SJSA1 (cell line): Measurements from ENCODE around the gene COQ3. TPM values are rescaled to one million over a fixed set of nuclear protein-coding genes. Genes with fewer than 3 reads are reported as not detected.

Source experiments
- DNase-seq, 2 experiments: peaks; one replicate each; pipeline ENCODE4 v3.0.0-alpha.2; 2015 to 2020; ENCODE audit warnings: low spot score in 2 of 2, low read depth in 1 of 2
- H3K27ac ChIP-seq: fragments of 250-450 bp; sonication (Bioruptor Pico); 2 replicates; pipeline ENCODE4 v1.5.1; 2020; ENCODE audit warnings: mild to moderate bottlenecking, moderate library complexity
- H3K27me3 ChIP-seq: fragments of 250-450 bp; sonication (Bioruptor Pico); replicated peaks from 2 replicates; pipeline ENCODE4 v1.5.1; 2020; ENCODE audit warnings: mild to moderate bottlenecking, moderate library complexity
- H3K36me3 ChIP-seq: fragments of 250-450 bp; sonication (Bioruptor Pico); 2 replicates; pipeline ENCODE4 v1.5.1; 2020; ENCODE audit warnings: mild to moderate bottlenecking
- H3K4me1 ChIP-seq: fragments of 250-450 bp; sonication (Bioruptor Pico); replicated peaks from 2 replicates; pipeline ENCODE4 v1.6.1; 2021; ENCODE audit warnings: mild to moderate bottlenecking
- H3K4me3 ChIP-seq: fragments of 250-450 bp; sonication (Bioruptor Pico); 2 replicates; pipeline ENCODE4 v1.5.1; 2020; ENCODE audit warnings: mild to moderate bottlenecking
- H3K9me3 ChIP-seq: fragments of 250-450 bp; sonication (Bioruptor Pico); replicated peaks from 2 replicates; pipeline ENCODE4 v1.5.1; 2020; ENCODE audit warnings: mild to moderate bottlenecking
- total RNA-seq: library from RNA; depleted of rRNA; stranded (reverse); fragments of >200 nt; shearing (Covaris generic); gene quantifications from 2 replicates; pipeline ENCODE4 v1.2.3, GENCODE V29; 2014

COQ3 gene
- total RNA-seq, 1 experiment from 2014 or later = 11.5 TPM

DNA sequence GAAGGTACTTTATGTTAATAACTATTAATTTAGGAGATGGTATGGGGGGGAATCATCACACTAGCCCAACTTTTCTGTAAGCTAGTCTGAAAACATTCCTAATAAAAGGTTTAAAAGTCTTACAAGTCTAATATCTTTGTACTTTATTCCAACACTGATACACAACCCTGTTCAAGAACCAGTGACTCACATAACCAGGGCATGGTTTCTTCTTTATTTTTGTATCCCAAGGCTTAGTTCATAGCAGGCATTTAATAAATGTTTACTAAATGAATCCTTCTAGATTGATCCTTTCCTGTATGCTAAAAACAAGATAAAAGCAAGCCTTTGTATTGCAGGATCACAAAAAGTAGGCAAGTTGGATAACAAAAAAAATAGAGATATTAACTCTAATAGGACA lies 21.5 kb upstream of the COQ3 start:
- Histone ChIP-seq H3K27me3 (no peaks in the 10 kb centered on the region), H3K4me3 (no peak overlapping the region), H3K27ac (no peak overlapping the region), H3K9me3 (no peaks in the 10 kb centered on the region), H3K4me1 (no peaks in the 10 kb centered on the region), H3K36me3 (peaks cover 47% of the 10 kb centered on the region)
- no peak for DNase-seq

DNA sequence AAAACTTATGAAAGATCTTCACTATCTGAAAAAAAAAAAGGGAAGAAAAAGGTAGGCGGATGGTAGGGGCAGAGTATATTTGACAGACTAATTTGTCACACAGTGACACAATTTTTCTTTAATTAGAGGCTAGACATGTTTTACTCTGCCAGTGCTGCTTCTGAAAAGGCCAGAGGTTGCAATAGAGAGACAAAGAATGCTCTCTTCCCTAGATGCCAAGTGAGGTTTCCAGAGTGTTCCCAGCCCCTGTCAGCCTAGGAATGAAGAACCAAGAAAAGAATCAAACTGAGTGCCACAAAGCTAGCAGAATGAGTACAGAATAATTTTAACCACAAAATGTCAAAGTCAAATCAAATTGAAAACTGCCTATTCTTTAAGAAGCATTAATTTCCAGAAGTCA lies 18.1 kb upstream of the COQ3 start:
- H3K9me3 ChIP-seq = no peaks in the 10 kb centered on the region
- H3K4me1 ChIP-seq = no peaks in the 10 kb centered on the region
- H3K36me3 ChIP-seq = peaks cover 81% of the 10 kb centered on the region
- H3K27me3 ChIP-seq = no peaks in the 10 kb centered on the region
- H3K27ac ChIP-seq = no peak overlapping the region
- no peak for DNase-seq
- no peak overlapping the region for H3K4me3 ChIP-seq

GRCh38 chr6:99409672-99410071 lies 15.7 kb upstream of the COQ3 start:
- Histone ChIP-seq H3K4me3 (no peak overlapping the region), H3K27ac (no peak overlapping the region), H3K4me1 (no peaks in the 10 kb centered on the region), H3K36me3 (peaks cover 95% of the 10 kb centered on the region), H3K27me3 (no peaks in the 10 kb centered on the region), H3K9me3 (no peaks in the 10 kb centered on the region)
- DNase-seq = no peak

GRCh38 chr6:99407076-99407475 lies 13.1 kb upstream of the COQ3 start:
- Histone ChIP-seq H3K36me3 (peaks cover 97% of the 10 kb centered on the region), H3K4me3 (no peak overlapping the region), H3K27ac (no peak overlapping the region), H3K4me1 (no peaks in the 10 kb centered on the region), H3K9me3 (no peaks in the 10 kb centered on the region), H3K27me3 (no peaks in the 10 kb centered on the region)
- DNase-seq = no peak

GRCh38 chr6:99402448-99402847 lies 8.5 kb upstream of the COQ3 start:
- Histone ChIP-seq H3K9me3 (no peaks in the 10 kb centered on the region), H3K27ac (no peak overlapping the region), H3K4me1 (no peaks in the 10 kb centered on the region), H3K27me3 (no peaks in the 10 kb centered on the region), H3K36me3 (peaks cover 91% of the 10 kb centered on the region), H3K4me3 (no peak overlapping the region)
- no peak for DNase-seq

- no peak overlapping the region for H3K4me3 ChIP-seq
- H3K9me3 ChIP-seq = no peaks in the 10 kb centered on the region
- H3K27ac ChIP-seq = no peak overlapping the region
- DNase-seq = no peak
- peaks cover 45% of the 10 kb centered on the region for H3K36me3 ChIP-seq
- no peaks in the 10 kb centered on the region; the same call in 1 of the 2 replicates for H3K4me1 ChIP-seq
- no peaks in the 10 kb centered on the region for H3K27me3 ChIP-seq
Measured at GRCh38 chr6:99397287-99397686, 3.3 kb upstream of the COQ3 start.

- no peaks in the 10 kb centered on the region for H3K9me3 ChIP-seq
- H3K4me3 ChIP-seq = peak overlapping the region; percentile 64
Measured at GRCh38 chr6:99393366-99393697, 663 bp downstream of the COQ3 start.

GRCh38 chr6:99390896-99391295 lies 3.1 kb downstream of the COQ3 start:
- no peaks in the 10 kb centered on the region; the same call in 1 of the 2 replicates for H3K4me1 ChIP-seq
- no peak overlapping the region for H3K27ac ChIP-seq
- H3K27me3 ChIP-seq = no peaks in the 10 kb centered on the region
- DNase-seq = no peak
- H3K9me3 ChIP-seq = no peaks in the 10 kb centered on the region
- no peaks in the 10 kb centered on the region; the same call in 1 of the 2 replicates for H3K36me3 ChIP-seq
- H3K4me3 ChIP-seq = no peak overlapping the region

More at GRCh38 chr6:99393366-99393697, 663 bp downstream of the COQ3 start:
- peak overlapping the region; percentile 55; the same call in 1 of the 2 replicates for H3K27ac ChIP-seq
- no peaks in the 10 kb centered on the region for H3K27me3 ChIP-seq
- DNase-seq = no peak
- H3K36me3 ChIP-seq = peaks cover 8% of the 10 kb centered on the region; the same call in 1 of the 2 replicates
- H3K4me1 ChIP-seq = no peaks in the 10 kb centered on the region; the same call in 1 of the 2 replicates

DNA sequence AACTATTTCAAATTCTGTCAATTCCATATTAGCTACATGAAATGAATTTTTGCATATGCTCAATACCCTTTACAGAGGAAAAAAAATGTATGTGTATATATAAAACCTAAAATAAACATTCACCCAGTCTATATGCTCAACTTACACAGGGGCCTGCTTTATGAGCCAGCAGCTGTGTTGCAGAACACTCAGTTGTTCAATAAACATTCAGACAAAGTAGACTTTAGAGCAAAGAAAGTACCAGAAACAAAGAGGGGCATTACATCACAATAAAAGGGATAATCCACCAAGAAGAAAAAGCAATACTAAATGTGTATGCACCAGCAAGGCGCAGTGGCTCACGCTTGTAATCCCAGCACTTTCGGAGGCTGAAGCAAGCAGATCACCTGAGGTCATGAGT lies 9.5 kb downstream of the COQ3 start:
- no peaks in the 10 kb centered on the region for H3K27me3 ChIP-seq
- no peak for DNase-seq
- H3K9me3 ChIP-seq = no peaks in the 10 kb centered on the region
- no peaks in the 10 kb centered on the region for H3K36me3 ChIP-seq
- no peaks in the 10 kb centered on the region for H3K4me1 ChIP-seq
- no peak overlapping the region for H3K27ac ChIP-seq
- H3K4me3 ChIP-seq = no peak overlapping the region

GRCh38 chr6:99378636-99379035 lies 15.4 kb downstream of the COQ3 start:
- Histone ChIP-seq H3K4me3 (no peak overlapping the region), H3K36me3 (no peaks in the 10 kb centered on the region; the same call in 1 of the 2 replicates), H3K4me1 (no peaks in the 10 kb centered on the region)

GRCh38 chr6:99369533-99369932 lies 24.5 kb downstream of the COQ3 start:
- Histone ChIP-seq H3K9me3 (no peaks in the 10 kb centered on the region), H3K36me3 (no peaks in the 10 kb centered on the region), H3K27me3 (no peaks in the 10 kb centered on the region), H3K4me1 (no peaks in the 10 kb centered on the region), H3K4me3 (no peak overlapping the region), H3K27ac (no peak overlapping the region)
- no peak for DNase-seq

More at GRCh38 chr6:99378636-99379035, 15.4 kb downstream of the COQ3 start:
- Histone ChIP-seq H3K27me3 (no peaks in the 10 kb centered on the region), H3K27ac (no peak overlapping the region), H3K9me3 (no peaks in the 10 kb centered on the region)
- no peak for DNase-seq

- no peak for DNase-seq
- no peaks in the 10 kb centered on the region for H3K4me1 ChIP-seq
Measured at GRCh38 chr6:99366852-99367251, 27.1 kb downstream of the COQ3 start.

GRCh38 chr6:99364026-99364425 lies 30.0 kb downstream of the COQ3 start:
- Histone ChIP-seq H3K27ac (no peak overlapping the region), H3K9me3 (no peaks in the 10 kb centered on the region), H3K4me1 (no peaks in the 10 kb centered on the region), H3K27me3 (peaks cover 13% of the 10 kb centered on the region), H3K4me3 (no peak overlapping the region), H3K36me3 (no peaks in the 10 kb centered on the region)
- DNase-seq = no peak

More at GRCh38 chr6:99366852-99367251, 27.1 kb downstream of the COQ3 start:
- no peak overlapping the region for H3K4me3 ChIP-seq
- H3K9me3 ChIP-seq = no peaks in the 10 kb centered on the region
- no peaks in the 10 kb centered on the region for H3K27me3 ChIP-seq
- no peak overlapping the region for H3K27ac ChIP-seq
- H3K36me3 ChIP-seq = no peaks in the 10 kb centered on the region

GRCh38 chr6:99362678-99363268 lies 31.2 kb downstream of the COQ3 start:
- H3K4me1 ChIP-seq = no peaks in the 10 kb centered on the region
- no peaks in the 10 kb centered on the region for H3K36me3 ChIP-seq
- no peak overlapping the region for H3K4me3 ChIP-seq
- H3K27me3 ChIP-seq = peaks cover 13% of the 10 kb centered on the region
- no peaks in the 10 kb centered on the region for H3K9me3 ChIP-seq
- no peak overlapping the region for H3K27ac ChIP-seq
- DNase-seq = no peak

- Histone ChIP-seq H3K36me3 (no peaks in the 10 kb centered on the region), H3K27me3 (peaks cover 13% of the 10 kb centered on the region), H3K4me3 (no peak overlapping the region), H3K27ac (no peak overlapping the region), H3K9me3 (no peaks in the 10 kb centered on the region), H3K4me1 (no peaks in the 10 kb centered on the region)
- no peak for DNase-seq
Measured at GRCh38 chr6:99359800-99360199, 34.2 kb downstream of the COQ3 start.
